Diencephalon (tissue), 1 donor: Measurements from ENCODE around the gene APOBEC3F. TPM values are rescaled to one million over a fixed set of nuclear protein-coding genes. Genes with fewer than 3 reads are reported as not detected.

Source experiments
- small RNA-seq: library from RNA; depleted of rRNA; stranded (forward); fragments of <200 nt; gene quantifications from one replicate; pipeline ENCODE3, GENCODE V24; 2014
- total RNA-seq: library from RNA; depleted of rRNA; stranded (reverse); fragments of >200 nt; gene quantifications from one replicate; pipeline ENCODE4 v1.2.3, GENCODE V29; 2014

The APOBEC3F gene
- total RNA-seq: 1.2 TPM

DNA sequence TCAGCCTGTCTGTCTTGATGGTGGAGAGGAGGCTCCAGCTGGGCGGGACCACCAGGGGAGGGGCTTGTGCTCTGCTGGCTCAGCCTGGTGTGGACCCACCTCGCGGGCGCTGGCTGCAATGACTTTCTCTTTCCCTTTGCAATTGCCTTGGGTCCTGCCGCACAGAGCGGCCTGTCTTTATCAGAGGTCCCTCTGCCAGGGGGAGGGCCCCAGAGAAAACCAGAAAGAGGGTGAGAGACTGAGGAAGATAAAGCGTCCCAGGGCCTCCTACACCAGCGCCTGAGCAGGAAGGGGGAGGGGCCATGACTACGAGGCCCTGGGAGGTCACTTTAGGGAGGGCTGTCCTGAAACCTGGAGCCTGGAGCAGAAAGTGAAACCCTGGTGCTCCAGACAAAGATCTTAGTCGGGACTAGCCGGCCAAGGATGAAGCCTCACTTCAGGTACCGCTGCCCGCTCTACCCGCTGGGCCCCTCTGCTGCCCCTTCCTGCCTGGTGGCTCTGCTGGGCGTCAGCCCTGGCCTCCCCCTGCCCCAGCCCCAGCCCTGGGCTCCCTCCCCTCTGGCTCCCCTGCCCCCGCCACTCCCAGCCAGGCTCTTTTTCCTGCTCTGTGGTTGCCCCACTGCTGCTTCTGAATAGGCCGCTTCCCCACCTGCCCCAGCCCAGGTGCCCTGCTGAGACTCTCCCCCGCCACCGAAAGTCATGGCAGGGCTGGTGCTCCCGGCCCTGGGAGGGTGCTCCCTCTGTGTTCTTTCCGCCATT lies at the start of gene APOBEC3F:
Gene APOBEC3F, plus strand, starts transcription at position 327 of the 759 bp plus-strand sequence. Its CDS starts 97 bp downstream, at position 424.

DNA sequence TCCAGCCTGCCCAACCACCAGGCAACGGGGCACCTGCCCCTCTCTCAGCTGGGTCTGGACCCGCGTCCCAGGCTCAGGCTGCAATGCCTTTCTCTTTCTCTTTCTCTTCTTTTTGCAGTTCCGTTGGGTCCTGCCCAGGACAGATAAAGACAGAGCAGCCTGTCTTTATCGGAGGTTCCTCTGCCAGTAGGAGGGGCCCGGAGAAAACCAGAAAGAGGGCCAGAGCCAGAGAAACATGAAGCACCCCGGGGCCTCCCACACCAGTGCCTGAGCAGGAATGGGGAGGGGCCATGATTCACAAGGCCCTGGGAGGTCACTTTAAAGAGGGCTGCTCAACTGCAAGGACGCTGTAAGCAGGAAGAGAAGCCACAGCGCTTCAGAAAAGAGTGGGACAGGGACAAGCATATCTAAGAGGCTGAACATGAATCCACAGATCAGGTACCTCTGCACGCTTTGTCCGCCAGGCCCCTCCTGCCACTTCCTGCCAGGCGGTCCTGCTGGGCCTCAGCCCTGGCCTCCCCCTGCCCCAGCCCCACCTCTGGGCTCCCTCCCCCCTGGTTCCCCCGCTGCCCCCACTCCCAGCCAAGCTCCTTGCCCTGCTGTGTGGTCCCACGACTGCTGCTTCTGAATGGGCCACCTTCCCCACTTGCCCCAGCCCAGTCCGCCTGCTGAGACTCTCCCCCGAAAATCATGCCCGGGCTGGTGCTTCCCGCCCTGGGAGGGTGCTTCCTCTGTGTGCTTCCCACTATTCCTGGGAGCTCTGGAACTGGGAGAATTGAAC lies 26.5 kb upstream of the APOBEC3F start, which contains the start of gene APOBEC3C:
Gene APOBEC3C, plus strand, starts transcription at position 316 of the 781 bp plus-strand sequence. Its CDS starts 106 bp downstream, at position 422.

DNA sequence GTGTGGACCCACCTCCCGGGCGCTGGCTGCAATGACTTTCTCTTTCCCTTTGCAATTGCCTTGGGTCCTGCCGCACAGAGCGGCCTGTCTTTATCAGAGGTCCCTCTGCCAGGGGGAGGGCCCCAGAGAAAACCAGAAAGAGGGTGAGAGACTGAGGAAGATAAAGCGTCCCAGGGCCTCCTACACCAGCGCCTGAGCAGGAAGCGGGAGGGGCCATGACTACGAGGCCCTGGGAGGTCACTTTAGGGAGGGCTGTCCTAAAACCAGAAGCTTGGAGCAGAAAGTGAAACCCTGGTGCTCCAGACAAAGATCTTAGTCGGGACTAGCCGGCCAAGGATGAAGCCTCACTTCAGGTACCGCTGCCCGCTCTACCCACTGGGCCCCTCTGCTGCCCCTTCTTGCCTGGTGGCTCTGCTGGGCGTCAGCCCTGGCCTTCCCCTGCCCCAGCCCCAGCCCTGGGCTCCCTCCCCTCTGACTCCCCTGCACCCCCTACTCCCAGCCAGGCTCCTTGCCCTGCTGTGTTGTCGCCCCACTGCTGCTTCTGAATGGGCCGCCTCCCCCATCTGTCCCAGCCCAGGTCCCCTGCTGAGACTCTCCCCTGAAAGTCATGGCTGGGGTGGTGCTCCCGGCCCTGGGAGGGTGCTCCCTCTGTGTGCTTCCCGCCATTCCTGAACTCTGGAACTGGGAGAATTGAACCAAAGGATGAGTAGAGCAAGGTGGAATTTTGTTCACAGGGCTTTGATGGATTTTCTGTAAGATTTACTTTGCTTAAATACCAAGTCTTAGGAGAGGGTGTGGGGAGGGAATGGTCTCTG lies 36.6 kb downstream of the APOBEC3F start, which contains the start of gene APOBEC3G:
Gene APOBEC3G, plus strand, starts transcription at position 250 of the 815 bp plus-strand sequence. Its CDS starts 87 bp downstream, at position 337.

DNA sequence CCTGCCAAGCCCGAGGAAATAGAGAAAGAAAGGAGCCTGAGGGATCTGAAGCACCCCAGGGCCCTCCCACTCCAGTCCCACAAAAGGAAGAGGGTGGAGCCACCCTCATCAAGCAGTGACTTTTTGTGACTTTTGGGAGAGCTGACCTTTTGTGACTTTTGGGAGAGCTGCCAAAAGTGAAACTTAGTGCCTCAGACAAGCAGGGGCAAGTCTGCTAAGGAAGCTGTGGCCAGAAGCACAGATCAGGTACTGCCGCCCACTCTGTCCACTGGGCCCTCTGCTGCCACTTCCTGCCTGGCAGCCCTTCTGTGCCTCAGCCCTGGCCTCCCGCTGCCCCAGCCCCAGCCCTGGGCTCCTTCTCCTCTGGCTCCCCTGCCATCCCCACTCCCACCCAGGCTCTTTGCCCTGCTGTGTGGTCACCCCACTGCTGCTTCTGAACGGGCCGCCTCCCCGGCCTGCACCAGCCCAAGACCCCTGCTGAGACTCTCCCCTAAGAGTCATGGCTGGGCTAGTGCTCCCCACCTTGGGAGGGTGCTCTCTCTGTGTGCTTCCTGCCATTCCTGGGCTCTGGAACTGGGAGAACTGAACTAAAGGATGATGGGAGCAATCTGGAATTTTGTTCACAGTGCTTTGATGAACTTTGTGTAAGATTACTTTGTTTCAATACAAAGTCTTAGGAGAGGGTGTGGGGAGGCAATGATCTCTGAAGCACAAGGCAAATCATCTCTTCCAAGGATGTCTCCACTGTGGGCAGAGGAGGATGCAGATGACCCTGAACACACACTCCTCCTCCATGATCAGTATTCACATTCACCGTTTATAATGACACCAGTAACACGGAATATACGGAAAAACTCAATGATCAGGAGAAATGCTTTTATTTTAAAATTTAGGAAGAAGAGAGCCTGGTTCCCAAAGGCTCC lies 56.7 kb downstream of the APOBEC3F start, which contains the start of gene APOBEC3H:
Gene APOBEC3H, plus strand, starts transcription at position 147 of the 923 bp plus-strand sequence. CDS start 3,035 bp downstream, outside the sequence.

Small RNAs within 50 kb of the gene (small RNA-seq; reads per million reads assigned to genes)
- gene AL022318.2: not detected

Other genes with a start within 250 kb of the APOBEC3F start
- gene DNAL4, start 246.7 kb upstream of the APOBEC3F start, total RNA-seq: 16.1 TPM
- gene NPTXR, start 196.8 kb upstream of the APOBEC3F start, total RNA-seq: 64.6 TPM
- gene CBX6, start 168.6 kb upstream of the APOBEC3F start, total RNA-seq: 65.3 TPM
- gene APOBEC3A, start 83.3 kb upstream of the APOBEC3F start, total RNA-seq: not detected
- not detected for gene APOBEC3B, start 58.5 kb upstream of the APOBEC3F start, total RNA-seq
- 0.92 TPM for gene APOBEC3C, start 26.6 kb upstream of the APOBEC3F start, total RNA-seq
- gene APOBEC3D, start 19.7 kb upstream of the APOBEC3F start, total RNA-seq: not detected
- 1.6 TPM for gene APOBEC3G, start 36.4 kb downstream of the APOBEC3F start, total RNA-seq
- gene APOBEC3H, start 56.4 kb downstream of the APOBEC3F start, total RNA-seq: not detected
- gene CBX7, start 111.8 kb downstream of the APOBEC3F start, total RNA-seq: 9.0 TPM
- gene PDGFB, start 204.1 kb downstream of the APOBEC3F start, total RNA-seq: 11.3 TPM